SH-SY5Y (cell line): ENCODE measurements around the gene MED27.

ENCODE experiments used
- GATA2 ChIP-seq: IDR thresholded peaks from 2 replicates; pipeline ENCODE4 v1.6.1; 2011; ENCODE audit warnings: mild to moderate bottlenecking, low read depth, low read length
- GATA3 ChIP-seq: IDR thresholded peaks from 2 replicates; pipeline ENCODE4 v1.6.1; 2011; ENCODE audit warnings: low read depth, mild to moderate bottlenecking, low read length, moderate library complexity

DNA sequence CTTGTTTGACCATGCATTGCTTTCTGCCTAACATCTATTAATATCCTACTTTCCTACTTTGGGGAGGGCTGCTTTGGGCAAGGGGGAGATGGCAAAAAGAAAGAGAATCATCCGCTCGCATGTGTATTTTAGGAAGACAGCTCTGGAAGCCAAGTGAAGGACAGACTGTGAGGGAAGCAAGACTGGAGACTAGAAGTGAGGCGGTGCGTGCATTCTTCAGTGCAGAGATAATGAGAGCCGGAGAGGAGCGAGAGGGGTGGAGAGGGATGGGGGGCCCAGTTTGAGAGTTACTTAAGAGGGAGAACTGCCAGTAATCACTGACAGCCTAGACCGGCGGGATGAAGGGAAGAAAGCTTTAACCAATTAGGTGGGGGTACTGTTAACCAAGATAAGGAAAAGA, 188.1 kb downstream of the MED27 start:
- no peak for TF ChIP-seq GATA3
- TF ChIP-seq GATA2 = no peak
